T-helper 9 cell (primary cell): ENCODE results near the gene ABCA12.

Source experiments
- DNase-seq: peaks from one replicate; pipeline ENCODE4 v3.0.0-alpha.2; 2020

Gene ABCA12

GRCh38 chr2:215119847-215120246, 18.6 kb downstream of the ABCA12 start:
- no peak for DNase-seq

- no peak for DNase-seq
These were observed 27.5 kb downstream of the ABCA12 start for GRCh38 chr2:215110918-215111317.

- no peak for DNase-seq
These were observed 31.0 kb downstream of the ABCA12 start for GRCh38 chr2:215107216-215108056.

GRCh38 chr2:215105607-215106354, 32.6 kb downstream of the ABCA12 start:
- no peak for DNase-seq

- no peak for DNase-seq
These were observed 34.2 kb downstream of the ABCA12 start for GRCh38 chr2:215104226-215104625.

- no peak for DNase-seq
These were observed 39.6 kb downstream of the ABCA12 start for GRCh38 chr2:215098875-215099274.

GRCh38 chr2:215084080-215084479, 54.3 kb downstream of the ABCA12 start:
- DNase-seq, result no peak

- DNase-seq, result no peak
These were observed 55.3 kb downstream of the ABCA12 start for GRCh38 chr2:215083146-215083545.

- no peak for DNase-seq
These were observed 56.0 kb downstream of the ABCA12 start for GRCh38 chr2:215082446-215082845.

GRCh38 chr2:215080545-215080944, 57.9 kb downstream of the ABCA12 start:
- DNase-seq, result no peak

- DNase-seq, result no peak
These were observed 66.8 kb downstream of the ABCA12 start for GRCh38 chr2:215071676-215072075.

- DNase-seq, result no peak
These were observed 70.0 kb downstream of the ABCA12 start for GRCh38 chr2:215068399-215068798.

GRCh38 chr2:215066124-215066523, 72.3 kb downstream of the ABCA12 start:
- no peak for DNase-seq

- no peak for DNase-seq
These were observed 74.9 kb downstream of the ABCA12 start for GRCh38 chr2:215063526-215063925.

- no peak for DNase-seq
These were observed 77.4 kb downstream of the ABCA12 start for GRCh38 chr2:215060861-215061536.

GRCh38 chr2:215059724-215060123, 78.7 kb downstream of the ABCA12 start:
- DNase-seq, result no peak

GRCh38 chr2:215055891-215056290, 82.5 kb downstream of the ABCA12 start:
- DNase-seq, result no peak

- no peak for DNase-seq
These were observed 85.6 kb downstream of the ABCA12 start for GRCh38 chr2:215052810-215053209.

GRCh38 chr2:215052404-215052803, 86.0 kb downstream of the ABCA12 start:
- DNase-seq, result no peak

GRCh38 chr2:215049341-215049740, 89.1 kb downstream of the ABCA12 start:
- DNase-seq, result no peak

- no peak for DNase-seq
These were observed 100.0 kb downstream of the ABCA12 start for GRCh38 chr2:215038421-215038820.

- no peak for DNase-seq
These were observed 102.1 kb downstream of the ABCA12 start for GRCh38 chr2:215036314-215036713.

- no peak for DNase-seq
These were observed 104.3 kb downstream of the ABCA12 start for GRCh38 chr2:215034154-215034553.

GRCh38 chr2:215032153-215032552, 106.3 kb downstream of the ABCA12 start:
- no peak for DNase-seq
